A549 treated with CORT108297 at 1 μM for 4 hours (cell line): ENCODE data around the gene ASXL2. TPM values are rescaled to one million over a fixed set of nuclear protein-coding genes. Genes with fewer than 3 reads are reported as not detected.

Experiments
- total RNA-seq: library from RNA; stranded (reverse); fragments of 200-300 nt; extraction: Qiagen RNA extraction; gene quantifications from 5 replicates; pipeline ENCODE4 v1.2.3, GENCODE V29; 2022

Gene ASXL2
- total RNA-seq, result 9.5 to 15.7 TPM (median 13.9 TPM) in 5 replicates

GRCh38 chr2:25878361-25879132 lies at the start of gene ASXL2:
Gene ASXL2, minus strand, starts transcription at chr2:25878487. Its CDS starts 265 bp downstream, at chr2:25878222.

Other genes starting within 250 kb of the ASXL2 start
- 7.5 to 10.1 TPM (median 9.4 TPM) in 5 replicates for gene DTNB, start 204.9 kb downstream of the ASXL2 start, total RNA-seq
- 44.1 to 60.7 TPM (median 53.1 TPM) in 5 replicates for gene KIF3C, start 104.0 kb upstream of the ASXL2 start, total RNA-seq
- 262 to 391 TPM (median 279 TPM) in 5 replicates for gene RAB10, start 155.6 kb upstream of the ASXL2 start, total RNA-seq